Panc1 (cell line): Measurements from ENCODE around the gene KBTBD12. TPM values are rescaled to one million over a fixed set of nuclear protein-coding genes. Genes with fewer than 3 reads are reported as not detected.

Experiments
- ATAC-seq: fragments of 200-7000 bp; cut with Tn5 transposase; 2 replicates; pipeline ENCODE4 v1.9.1; 2020; ENCODE audit warnings: mild to moderate bottlenecking, moderate library complexity
- BruUV-seq: library from RNA; stranded (reverse); fragments of 400-500 nt; replicated peaks from 2 replicates; lab custom pipeline; 2021; lab: Mats Ljungman, UMichigan
- CTCF ChIA-PET: fragments of 300-600 bp; sonication (Branson Sonifier 250); formaldehyde crosslinking; loops from one replicate; lab custom pipeline; 2022; ENCODE audit warnings: antibody characterized with exemption; lab: Charles Lee
- POLR2A ChIA-PET: fragments of 300-600 bp; sonication (Branson Sonifier 250); formaldehyde crosslinking; loops from one replicate; lab custom pipeline; 2022; ENCODE audit warnings: antibody characterized with exemption; lab: Charles Lee
- DNase-seq: peaks from one replicate; pipeline ENCODE4 v3.0.0-alpha.2; 2010; ENCODE audit warnings: low read depth, low spot score
- H3K27ac ChIP-seq: 2 replicates; pipeline ENCODE4 v1.5.1; 2011; ENCODE audit warnings: mild to moderate bottlenecking, low read length, inconsistent platforms
- H3K27me3 ChIP-seq: fragments of 200-500 bp; sonication (Bioruptor generic); 2 replicates; pipeline ENCODE4 v1.6.0; 2014; ENCODE audit warnings: low read length, inconsistent platforms; ENCODE audit not compliant: control insufficient read depth, insufficient read depth
- H3K36me3 ChIP-seq: fragments of 200-500 bp; sonication (Bioruptor generic); 2 replicates; pipeline ENCODE4 v1.5.1; 2014; ENCODE audit warnings: inconsistent platforms, mild to moderate bottlenecking, low read length, moderate library complexity; ENCODE audit not compliant: control insufficient read depth, insufficient read depth
- H3K4me1 ChIP-seq: 2 replicates; pipeline ENCODE4 v1.5.1; 2011; ENCODE audit warnings: inconsistent platforms, mild to moderate bottlenecking, low read length, moderate library complexity; ENCODE audit not compliant: control insufficient read depth, insufficient read depth
- H3K4me3 ChIP-seq, 2 experiments: 2 replicates each; pipeline ENCODE4 v1.5.1; 2011 to 2012; ENCODE audit warnings: low read depth in 2 of 2, low read length in 2 of 2, mild to moderate bottlenecking in 2 of 2, inconsistent platforms in 1 of 2, moderate library complexity in 1 of 2
- H3K9me3 ChIP-seq: fragments of 200-500 bp; sonication (Bioruptor generic); 2 replicates; pipeline ENCODE4 v1.5.1; 2014; ENCODE audit warnings: low read depth, mild to moderate bottlenecking, inconsistent platforms, low read length, moderate library complexity; ENCODE audit not compliant: control insufficient read depth, insufficient read depth
- CTCF ChIP-seq: fragments of 450-650 bp; IDR thresholded peaks from 2 replicates; pipeline ENCODE4 v1.5.1; 2017; ENCODE audit warnings: mild to moderate bottlenecking
- POLR2AphosphoS5 ChIP-seq: IDR thresholded peaks from 2 replicates; pipeline ENCODE4 v1.6.1; 2012; ENCODE audit warnings: mild to moderate bottlenecking, low read depth, low read length, moderate library complexity
- REST ChIP-seq, 2 experiments: IDR thresholded peaks; 2 replicates each; pipeline ENCODE4 v1.6.1; 2011 to 2012; ENCODE audit warnings: low read depth in 2 of 2, control low read depth in 1 of 2, low read length in 1 of 2, mild to moderate bottlenecking in 1 of 2, moderate library complexity in 1 of 2; ENCODE audit not compliant: insufficient read depth in 1 of 2
- SIN3A ChIP-seq: IDR thresholded peaks from 2 replicates; pipeline ENCODE4 v1.6.1; 2012; ENCODE audit warnings: low read depth, mild to moderate bottlenecking, low read length, moderate library complexity, borderline replicate concordance; ENCODE audit not compliant: insufficient read depth
- TCF7L2 ChIP-seq: IDR thresholded peaks from 2 replicates; pipeline ENCODE4 v1.6.1; 2011; ENCODE audit warnings: mild to moderate bottlenecking, low read depth, low read length, inconsistent platforms
- in situ Hi-C: cut with HindIII; loops from 2 replicates; pipeline ENCODE4 v1.10.0; 2016; ENCODE audit warnings: low sequenced_read_pairs, low pct_unique_long_range_greater_than_20kb
- intact Hi-C: fragments of 100-400 bp; cut with micrococcal nuclease; formaldehyde crosslinking; loops from one replicate; pipeline ENCODE4 v1.10.0; 2022; ENCODE audit not compliant: unreplicated experiment
- total RNA-seq: library from RNA; stranded (reverse); gene quantifications from one replicate; pipeline ENCODE4 v1.2.1, GENCODE V29; 2021; ENCODE audit not compliant: unreplicated experiment

KBTBD12 gene
- total RNA-seq, 1 experiment from 2014 or later, result 0.28 TPM

- peak; percentile 58 for ATAC-seq
- intact Hi-C loops, result no loop called here
- no peak for DNase-seq
- H3K4me1 ChIP-seq, result no peaks in the 10 kb centered on the region
- no TSS peak for BruUV-seq
- TF ChIP-seq REST (IDR thresholded peaks at IDR 0.05; ENCODE audit: insufficient read depth in 1 of 2, low read depth in 2 of 2, low read length in 1 of 2) (no peak), SIN3A (no peak), POLR2AphosphoS5 (no peak), TCF7L2 (no peak), CTCF (no peak)
- H3K9me3 ChIP-seq, result no peaks in the 10 kb centered on the region
- no peak overlapping the region for H3K4me3 ChIP-seq
- H3K27me3 ChIP-seq, result peaks cover 23% of the 10 kb centered on the region
- ChIA-PET POLR2A (no interaction called here), CTCF (no interaction called here)
- H3K36me3 ChIP-seq, result no peaks in the 10 kb centered on the region
- no peak overlapping the region for H3K27ac ChIP-seq
- in situ Hi-C loops, result no loop called here
These were observed 106.8 kb downstream of the KBTBD12 start for GRCh38 chr3:128021768-128022372.

- H3K36me3 ChIP-seq, result no peaks in the 10 kb centered on the region
- DNase-seq (no peak), ATAC-seq (no peak)
- no TSS peak for BruUV-seq
- intact Hi-C loops, result no loop called here
- no peak overlapping the region for H3K4me3 ChIP-seq
- ChIA-PET CTCF (no interaction called here), POLR2A (no interaction called here)
- in situ Hi-C loops, result no loop called here
- no peaks in the 10 kb centered on the region; the same call in 1 of the 2 replicates for H3K27me3 ChIP-seq
- H3K27ac ChIP-seq, result no peak overlapping the region
- no peaks in the 10 kb centered on the region for H3K4me1 ChIP-seq
- no peak for TF ChIP-seq CTCF
- TF ChIP-seq REST (IDR thresholded peaks at IDR 0.05; ENCODE audit: insufficient read depth in 1 of 2, low read depth in 2 of 2, low read length in 1 of 2), result no peak
- TF ChIP-seq POLR2AphosphoS5, result no peak
- no peak for TF ChIP-seq SIN3A
- TF ChIP-seq TCF7L2, result no peak
- H3K9me3 ChIP-seq, result no peaks in the 10 kb centered on the region
These were observed 118.1 kb downstream of the KBTBD12 start for GRCh38 chr3:128033102-128033501.
